ENCODE data around the gene STK25. TPM values are rescaled to one million over a fixed set of nuclear protein-coding genes. Genes with fewer than 3 reads are reported as not detected.

The STK25 gene
- 131 and 197 TPM in 2 replicates for total RNA-seq
- polyA plus RNA-seq = 168 and 171 TPM in 2 replicates
- 106 and 107 TPM in 2 replicates for polyA plus RNA-seq (2012)
- 1,001 and 1,081 TPM in 2 replicates for polyA minus RNA-seq (ENCODE audit: low replicate concordance)

DNA sequence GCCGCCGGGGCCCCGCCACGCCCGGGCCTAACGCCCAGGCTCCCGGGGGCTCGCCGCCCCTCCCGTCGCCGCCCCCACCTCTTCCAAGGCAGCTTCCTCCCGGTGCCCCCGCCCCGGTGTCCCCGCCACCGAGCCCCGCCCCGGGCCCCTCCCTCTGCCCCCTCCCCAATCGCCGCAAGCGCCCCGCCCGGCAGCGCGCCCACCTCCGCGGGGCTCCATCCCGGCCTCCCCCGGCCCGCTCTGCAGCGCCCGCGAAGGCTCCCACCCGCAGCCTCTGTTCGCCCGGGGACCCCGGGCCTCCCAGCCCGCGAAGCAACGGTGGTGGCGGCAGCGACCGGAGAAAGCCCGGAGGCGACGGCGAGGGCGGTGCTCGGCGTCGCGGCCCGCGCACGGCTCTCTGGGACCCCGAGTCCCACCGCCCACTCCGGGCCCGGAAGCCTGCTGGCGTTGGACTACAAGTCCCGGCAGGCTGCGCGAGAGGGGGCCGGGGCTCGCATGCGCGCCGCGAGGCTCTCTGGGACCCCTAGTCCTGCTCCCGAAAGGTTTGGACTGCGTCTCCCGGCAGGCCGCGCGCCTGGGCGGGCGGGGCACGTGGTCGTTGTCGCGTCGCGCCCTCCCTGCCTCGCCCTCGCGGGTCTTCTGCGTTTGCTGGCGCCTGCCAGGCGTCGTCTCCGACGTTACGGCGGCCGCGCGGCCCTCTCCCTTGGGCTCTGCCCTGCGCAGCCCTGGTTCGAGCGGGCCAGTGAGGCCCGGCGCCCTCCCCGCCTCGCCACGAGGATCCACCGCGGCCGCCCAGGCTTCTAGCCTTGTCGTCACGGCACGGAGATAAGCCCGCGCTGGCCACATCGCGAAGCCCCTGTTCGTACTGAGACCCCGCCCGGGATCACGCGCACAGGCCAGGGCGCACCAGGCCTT, at the start of gene STK25:
STK25 (minus strand) TSS at position 345 of the 915 bp plus-strand sequence. CDS start 549 bp downstream, outside the sequence.
- H3K9me3 ChIP-seq (ENCODE audit: control insufficient read depth, insufficient read depth, low read depth, low read length) = no peaks in the 10 kb centered on the region
- peaks cover 44% of the 10 kb centered on the region for H3K79me2 ChIP-seq (ENCODE audit: control insufficient read depth, insufficient read depth, low read length)
- H3K4me3 ChIP-seq (replicated peaks in 1 of 4; ENCODE audit: control extremely low read depth in 1 of 4, insufficient read depth in 1 of 4, low read depth in 3 of 4, low read length in 4 of 4) = peak within 1 kb of the TSS; percentile 66 to 82 (median 73)
- no peaks in the 10 kb centered on the region for H3K36me3 ChIP-seq (ENCODE audit: control insufficient read depth, insufficient read depth, low read length)
- TF ChIP-seq EZH2 (IDR thresholded peaks at IDR 0.05; ENCODE audit: low read length, missing control alignments) = no peak
- TF ChIP-seq, protein P1, sequence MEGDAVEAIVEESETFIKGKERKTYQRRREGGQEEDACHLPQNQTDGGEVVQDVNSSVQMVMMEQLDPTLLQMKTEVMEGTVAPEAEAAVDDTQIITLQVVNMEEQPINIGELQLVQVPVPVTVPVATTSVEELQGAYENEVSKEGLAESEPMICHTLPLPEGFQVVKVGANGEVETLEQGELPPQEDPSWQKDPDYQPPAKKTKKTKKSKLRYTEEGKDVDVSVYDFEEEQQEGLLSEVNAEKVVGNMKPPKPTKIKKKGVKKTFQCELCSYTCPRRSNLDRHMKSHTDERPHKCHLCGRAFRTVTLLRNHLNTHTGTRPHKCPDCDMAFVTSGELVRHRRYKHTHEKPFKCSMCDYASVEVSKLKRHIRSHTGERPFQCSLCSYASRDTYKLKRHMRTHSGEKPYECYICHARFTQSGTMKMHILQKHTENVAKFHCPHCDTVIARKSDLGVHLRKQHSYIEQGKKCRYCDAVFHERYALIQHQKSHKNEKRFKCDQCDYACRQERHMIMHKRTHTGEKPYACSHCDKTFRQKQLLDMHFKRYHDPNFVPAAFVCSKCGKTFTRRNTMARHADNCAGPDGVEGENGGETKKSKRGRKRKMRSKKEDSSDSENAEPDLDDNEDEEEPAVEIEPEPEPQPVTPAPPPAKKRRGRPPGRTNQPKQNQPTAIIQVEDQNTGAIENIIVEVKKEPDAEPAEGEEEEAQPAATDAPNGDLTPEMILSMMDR (conservative IDR thresholded peaks at IDR 0.05 in 1 of 2, IDR thresholded peaks at IDR 0.05 in 1 of 2; ENCODE audit: low read depth in 1 of 2, low read length in 2 of 2) = no peak
- H3K4me1 ChIP-seq (ENCODE audit: control insufficient read depth, extremely low read depth, insufficient read depth, low read length) = peaks cover 4% of the 10 kb centered on the region
- H2AFZ ChIP-seq (ENCODE audit: low read length) = peak within 1 kb of the TSS; percentile 23
- H3K9ac ChIP-seq (ENCODE audit: insufficient read depth, low read length) = peak within 1 kb of the TSS; percentile 75
- peak within 1 kb of the TSS; percentile 77 for H3K27ac ChIP-seq (ENCODE audit: insufficient read depth, low read length)
- H3K27me3 ChIP-seq (ENCODE audit: control insufficient read depth, insufficient read depth, low read length) = no peaks in the 10 kb centered on the region
- DNase-seq (ENCODE audit: low read depth in 2 of 2) = peak; percentile 98
- no peaks in the 10 kb centered on the region for H4K20me1 ChIP-seq (ENCODE audit: control insufficient read depth, extremely low read depth, insufficient read depth, low read length)
- peak within 1 kb of the TSS; percentile 83 for H3K4me2 ChIP-seq (ENCODE audit: extremely low read depth, insufficient read depth, low read length)

DNA sequence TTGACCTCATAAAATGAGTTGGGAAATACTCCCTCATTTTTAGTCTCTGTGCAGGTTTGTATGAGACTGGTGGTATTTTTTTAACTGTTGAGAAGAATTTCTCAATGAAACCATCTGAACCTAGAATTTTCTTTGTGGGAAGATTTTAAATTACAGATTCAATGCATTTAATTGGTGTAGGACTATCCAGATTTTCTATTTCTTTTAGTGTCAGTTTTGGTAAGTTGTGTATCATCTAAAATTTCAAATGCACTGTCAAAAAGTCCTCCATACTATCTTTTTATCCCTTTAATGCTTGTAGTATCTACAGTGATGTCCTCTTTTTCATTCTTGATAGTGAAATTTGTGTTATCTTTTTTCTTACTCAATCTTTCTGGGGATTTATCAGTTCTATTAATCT, 48.4 kb upstream of the STK25 start:
- Histone ChIP-seq H3K27me3 (ENCODE audit: control insufficient read depth, insufficient read depth, low read length) (no peaks in the 10 kb centered on the region), H3K27ac (ENCODE audit: insufficient read depth, low read length) (no peak overlapping the region), H3K4me1 (ENCODE audit: control insufficient read depth, extremely low read depth, insufficient read depth, low read length) (peaks cover 13% of the 10 kb centered on the region), H2AFZ (ENCODE audit: low read length) (no peak overlapping the region), H3K79me2 (ENCODE audit: control insufficient read depth, insufficient read depth, low read length) (peaks cover 7% of the 10 kb centered on the region), H3K9ac (ENCODE audit: insufficient read depth, low read length) (no peak overlapping the region), H4K20me1 (ENCODE audit: control insufficient read depth, extremely low read depth, insufficient read depth, low read length) (no peaks in the 10 kb centered on the region), H3K4me2 (ENCODE audit: extremely low read depth, insufficient read depth, low read length) (no peak overlapping the region), H3K4me3 (replicated peaks in 1 of 4; ENCODE audit: control extremely low read depth in 1 of 4, insufficient read depth in 1 of 4, low read depth in 3 of 4, low read length in 4 of 4) (no peak overlapping the region), H3K36me3 (ENCODE audit: control insufficient read depth, insufficient read depth, low read length) (no peaks in the 10 kb centered on the region), H3K9me3 (ENCODE audit: control insufficient read depth, insufficient read depth, low read depth, low read length) (no peaks in the 10 kb centered on the region)
- DNase-seq (ENCODE audit: low read depth in 2 of 2) = no peak
- TF ChIP-seq, protein P1 (conservative IDR thresholded peaks at IDR 0.05 in 1 of 2, IDR thresholded peaks at IDR 0.05 in 1 of 2; ENCODE audit: low read depth in 1 of 2, low read length in 2 of 2) = no peak
- TF ChIP-seq EZH2 (IDR thresholded peaks at IDR 0.05; ENCODE audit: low read length, missing control alignments) = no peak

DNA sequence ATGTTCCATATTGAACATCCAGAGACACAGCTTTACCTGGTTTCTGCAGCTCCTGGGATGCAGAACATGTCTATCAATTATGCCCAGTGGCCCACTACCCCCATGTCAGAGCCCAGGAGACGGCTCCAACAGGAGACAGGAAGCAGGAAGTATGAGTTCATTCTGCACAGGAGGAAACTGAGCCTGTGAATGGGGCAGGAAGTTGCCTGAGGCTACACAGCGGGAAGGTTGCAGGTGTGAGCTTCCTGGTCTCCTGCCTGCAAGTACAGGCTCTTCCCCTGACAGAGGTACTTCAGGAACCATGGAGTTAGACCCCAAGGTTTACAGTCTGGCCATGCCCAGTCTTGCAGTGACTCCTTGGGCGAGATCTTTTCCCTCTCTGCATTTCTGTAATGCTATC, 47.3 kb upstream of the STK25 start:
- Histone ChIP-seq H4K20me1 (ENCODE audit: control insufficient read depth, extremely low read depth, insufficient read depth, low read length) (no peaks in the 10 kb centered on the region), H3K4me1 (ENCODE audit: control insufficient read depth, extremely low read depth, insufficient read depth, low read length) (peaks cover 17% of the 10 kb centered on the region), H3K27ac (ENCODE audit: insufficient read depth, low read length) (no peak overlapping the region), H2AFZ (ENCODE audit: low read length) (no peak overlapping the region), H3K79me2 (ENCODE audit: control insufficient read depth, insufficient read depth, low read length) (peaks cover 6% of the 10 kb centered on the region), H3K36me3 (ENCODE audit: control insufficient read depth, insufficient read depth, low read length) (no peaks in the 10 kb centered on the region), H3K4me2 (ENCODE audit: extremely low read depth, insufficient read depth, low read length) (no peak overlapping the region), H3K9ac (ENCODE audit: insufficient read depth, low read length) (no peak overlapping the region), H3K4me3 (replicated peaks in 1 of 4; ENCODE audit: control extremely low read depth in 1 of 4, insufficient read depth in 1 of 4, low read depth in 3 of 4, low read length in 4 of 4) (no peak overlapping the region), H3K9me3 (ENCODE audit: control insufficient read depth, insufficient read depth, low read depth, low read length) (no peaks in the 10 kb centered on the region), H3K27me3 (ENCODE audit: control insufficient read depth, insufficient read depth, low read length) (no peaks in the 10 kb centered on the region)
- DNase-seq (ENCODE audit: low read depth in 2 of 2) = no peak
- TF ChIP-seq, protein P1 (conservative IDR thresholded peaks at IDR 0.05 in 1 of 2, IDR thresholded peaks at IDR 0.05 in 1 of 2; ENCODE audit: low read depth in 1 of 2, low read length in 2 of 2) = no peak
- no peak for TF ChIP-seq EZH2 (IDR thresholded peaks at IDR 0.05; ENCODE audit: low read length, missing control alignments)

All from fibroblast of lung (primary cell).